ENCODE results near the gene KLF9.

Gene KLF9

GRCh38 chr9:70413799-70414775 lies at the start of gene KLF9:
Gene KLF9, minus strand, starts transcription at chr9:70414657. Its CDS starts 1,294 bp downstream, at chr9:70413363.
- peak; percentile 94 for DNase-seq

- DNase-seq: no peak
Measured at GRCh38 chr9:70463877-70464276, 49.4 kb upstream of the KLF9 start.

DNA sequence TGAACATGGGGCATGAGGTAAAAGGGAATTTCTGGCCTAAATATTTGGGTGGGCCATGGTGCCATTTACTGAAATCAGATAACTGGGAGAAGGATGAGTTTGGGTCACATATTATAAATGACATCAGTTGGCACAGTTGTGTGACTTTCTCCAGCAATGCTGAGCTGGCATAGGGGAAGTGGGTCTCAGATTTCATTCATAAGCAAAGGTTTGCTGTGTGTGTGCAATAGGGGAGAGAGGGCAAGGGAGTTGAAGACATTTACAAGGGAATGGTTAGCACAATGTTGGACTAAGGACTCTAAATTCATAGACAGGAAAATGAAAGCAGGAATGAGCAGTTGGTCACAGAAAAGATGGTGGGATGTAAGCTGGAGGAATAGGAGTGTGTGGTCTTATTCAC lies 47.8 kb upstream of the KLF9 start:
- no peak for DNase-seq

DNA sequence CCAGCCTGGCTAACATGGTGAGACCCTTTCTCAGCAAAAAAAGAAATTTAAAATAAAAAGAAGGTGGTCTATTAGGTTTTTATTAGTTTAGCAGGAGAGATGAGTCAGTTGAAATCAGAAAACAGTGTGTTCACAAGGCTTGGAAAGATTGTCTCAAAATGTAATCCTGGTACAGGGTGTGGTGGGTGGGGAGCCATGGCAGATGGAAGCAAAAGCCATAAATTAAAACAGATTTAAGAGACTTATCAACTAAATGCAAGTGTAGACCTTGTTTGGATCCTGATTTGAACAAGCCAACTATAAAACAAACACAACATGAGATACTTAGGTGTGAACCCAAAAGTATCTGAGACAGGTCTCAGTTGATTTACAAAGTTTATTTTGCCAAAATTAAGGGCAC lies 42.8 kb upstream of the KLF9 start:
- DNase-seq: no peak

DNA sequence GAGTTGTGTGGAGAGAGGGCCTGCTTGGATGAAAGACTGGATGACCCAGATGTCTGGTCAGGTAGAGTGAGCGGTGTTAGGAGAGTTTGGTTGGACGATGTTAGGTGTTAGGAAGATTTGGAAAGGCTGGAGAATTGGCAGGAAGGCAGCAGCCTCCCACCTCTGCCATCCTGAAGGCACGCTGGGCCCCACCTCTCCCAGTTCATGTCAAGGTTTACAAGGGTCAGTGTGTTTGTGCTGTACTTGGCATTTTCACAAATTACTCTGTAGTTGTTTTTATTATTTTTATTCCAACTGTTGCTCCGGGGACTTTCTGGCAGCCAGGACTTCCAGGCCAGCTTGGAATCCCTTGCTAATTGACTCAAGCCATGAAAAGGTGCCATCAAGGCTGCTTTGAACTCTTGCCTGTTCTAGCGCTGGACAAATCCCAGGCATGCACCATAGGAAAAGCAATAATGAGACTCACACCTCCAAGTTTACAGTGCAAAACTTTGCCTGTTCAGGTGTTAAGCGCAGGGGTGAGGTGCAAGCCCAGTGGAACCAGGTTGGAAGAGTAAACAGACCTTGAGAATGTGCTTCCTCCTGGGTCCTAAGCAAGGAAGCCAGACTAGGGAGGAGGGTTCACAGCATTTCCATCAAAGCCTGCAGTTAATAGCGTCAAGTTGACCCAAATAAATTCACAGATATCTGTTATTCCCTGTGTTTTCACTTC lies 41.7 kb upstream of the KLF9 start:
- no peak for DNase-seq

GRCh38 chr9:70452365-70452764 lies 37.9 kb upstream of the KLF9 start:
- no peak for DNase-seq

- no peak for DNase-seq
Measured at GRCh38 chr9:70451765-70452164, 37.3 kb upstream of the KLF9 start.

GRCh38 chr9:70450738-70451137 lies 36.3 kb upstream of the KLF9 start:
- no peak for DNase-seq

DNA sequence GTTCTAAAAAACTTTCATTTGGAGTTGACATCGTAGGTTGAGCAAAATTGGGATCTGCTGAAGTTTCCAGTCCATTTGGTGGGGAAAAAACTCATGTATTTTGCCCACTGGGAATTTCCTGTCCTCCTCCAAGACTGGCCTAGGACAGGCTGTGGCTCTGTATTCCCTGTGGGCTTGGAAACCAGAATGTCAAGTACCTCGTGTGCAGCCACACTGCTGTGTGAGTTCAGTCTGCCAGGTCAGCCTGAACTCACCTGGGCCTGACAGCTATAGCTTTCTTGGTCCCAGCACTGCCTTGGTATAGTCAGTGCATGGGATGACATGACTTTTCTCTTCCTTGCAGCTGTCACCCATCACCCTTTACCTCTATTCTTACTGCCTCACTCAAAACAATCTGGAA lies 35.0 kb upstream of the KLF9 start:
- DNase-seq: no peak

- no peak for DNase-seq
Measured at GRCh38 chr9:70448919-70449318, 34.5 kb upstream of the KLF9 start.

- no peak for DNase-seq
Measured at GRCh38 chr9:70444904-70445303, 30.4 kb upstream of the KLF9 start.

DNA sequence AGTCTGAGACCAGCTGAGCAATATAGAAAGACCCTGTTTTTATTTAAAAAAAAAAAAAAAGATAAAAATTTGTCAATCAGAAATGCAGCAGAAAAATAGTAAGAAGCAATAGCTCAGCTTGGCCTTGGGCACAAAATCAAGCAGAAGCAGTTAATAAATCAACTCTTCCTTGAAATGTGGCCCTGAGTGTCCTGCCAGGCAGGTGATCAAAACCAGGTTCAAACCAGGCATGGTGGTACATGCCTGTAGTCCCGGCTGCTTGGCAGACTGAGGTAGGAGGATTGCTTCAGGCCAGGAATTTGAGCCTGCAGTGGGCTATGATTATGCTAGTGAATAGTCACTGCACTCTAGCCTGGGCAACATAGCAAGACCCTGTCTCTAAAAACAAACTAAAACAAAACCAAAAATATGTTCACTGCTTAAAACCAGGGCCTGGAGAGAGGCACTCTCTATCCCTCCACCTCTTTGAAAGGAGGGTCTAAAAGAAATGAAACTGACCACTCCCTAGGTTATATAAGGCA lies 27.9 kb upstream of the KLF9 start:
- no peak for DNase-seq

DNA sequence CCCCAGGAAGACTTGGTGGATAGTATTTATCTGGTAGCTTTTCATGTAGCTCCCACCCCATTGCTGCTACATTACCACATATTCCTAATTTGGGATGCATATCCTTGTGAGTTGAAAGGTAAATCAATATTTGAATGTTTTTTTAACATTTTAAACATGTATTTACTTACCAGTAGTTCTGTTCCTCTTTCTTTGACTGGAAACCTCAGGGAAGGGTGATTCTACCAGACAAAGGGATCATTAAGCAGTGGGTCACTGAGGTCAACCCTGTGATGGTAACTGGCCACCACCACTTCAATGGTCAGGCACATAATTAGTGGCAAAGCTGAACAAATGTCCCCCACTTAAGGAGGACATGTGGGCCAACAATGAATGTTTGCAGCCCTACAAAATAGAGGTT lies 27.2 kb upstream of the KLF9 start:
- peak; percentile 15 for DNase-seq

DNA sequence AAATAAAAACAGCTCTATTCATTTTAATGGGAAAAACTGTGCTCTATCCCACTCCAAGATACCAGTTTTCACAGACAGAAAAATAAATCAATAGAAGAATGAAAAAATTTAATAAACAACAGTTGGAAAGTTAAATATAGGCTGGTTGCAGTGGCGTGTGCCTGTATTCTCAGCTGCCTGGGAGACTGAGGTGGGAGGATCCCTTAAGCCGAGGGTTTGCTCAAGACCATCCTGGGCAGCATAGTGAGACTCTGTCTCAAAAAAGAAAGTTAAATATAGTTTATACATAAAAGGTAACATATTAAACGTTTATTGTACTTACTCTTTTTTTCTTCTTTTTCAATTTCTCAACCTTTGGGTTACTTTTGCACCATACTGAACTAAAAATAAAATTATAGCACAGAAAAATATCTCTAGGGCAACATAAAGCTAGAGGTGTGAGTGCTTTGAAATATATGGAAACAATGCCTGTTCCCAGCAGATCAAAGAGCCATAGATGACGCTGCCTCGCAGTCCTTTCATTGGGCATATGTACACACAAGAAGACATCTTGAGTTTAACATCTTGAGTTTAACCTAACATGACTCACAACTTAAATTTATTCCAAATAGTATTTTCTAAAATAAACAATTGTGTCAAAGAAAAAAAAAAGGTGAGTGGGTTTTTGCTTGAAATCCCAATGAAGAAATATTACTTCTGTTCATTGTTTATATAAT lies 25.7 kb upstream of the KLF9 start:
- DNase-seq: no peak

- no peak for DNase-seq
Measured at GRCh38 chr9:70438341-70438928, 24.0 kb upstream of the KLF9 start.

GRCh38 chr9:70435948-70436347 lies 21.5 kb upstream of the KLF9 start:
- peak; percentile 55 for DNase-seq

DNA sequence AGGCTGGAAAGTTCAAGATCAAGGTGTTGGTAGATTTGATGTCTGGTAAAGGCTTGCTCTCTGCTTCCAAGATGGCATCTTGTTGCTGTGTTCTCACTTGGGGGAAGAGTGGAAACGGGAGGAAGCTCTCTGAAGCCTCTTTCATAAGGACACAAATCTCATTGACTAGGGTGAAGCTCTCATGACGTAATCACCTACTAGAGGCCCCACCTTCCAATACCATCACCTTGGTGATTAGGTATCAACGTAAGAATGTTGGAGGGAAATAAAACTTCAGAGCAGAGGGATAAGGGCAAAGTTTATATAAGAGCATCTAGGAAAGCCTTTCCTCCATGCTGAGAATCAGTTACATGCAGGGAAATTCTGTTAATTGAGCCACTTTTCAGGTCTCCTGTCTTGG lies 15.4 kb upstream of the KLF9 start:
- no peak for DNase-seq

DNA sequence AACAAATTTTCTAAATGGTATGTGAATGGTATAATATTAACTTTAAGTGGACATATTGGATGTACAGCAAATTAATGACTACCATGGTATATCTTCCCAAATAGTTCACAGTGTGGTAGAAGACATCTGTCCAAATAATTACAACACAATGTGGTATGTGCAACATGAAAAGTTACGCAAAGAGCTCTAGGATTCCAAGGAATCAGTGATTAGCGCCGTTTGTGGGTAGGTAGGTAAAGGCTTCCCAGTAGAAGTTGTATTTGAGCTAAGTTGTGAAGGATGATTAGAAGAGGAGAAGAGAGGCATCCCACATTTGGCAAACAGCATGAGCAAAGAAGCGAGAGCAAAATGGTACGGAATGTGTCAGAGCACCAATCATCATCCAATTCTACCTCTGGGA lies 14.3 kb upstream of the KLF9 start:
- no peak for DNase-seq

DNA sequence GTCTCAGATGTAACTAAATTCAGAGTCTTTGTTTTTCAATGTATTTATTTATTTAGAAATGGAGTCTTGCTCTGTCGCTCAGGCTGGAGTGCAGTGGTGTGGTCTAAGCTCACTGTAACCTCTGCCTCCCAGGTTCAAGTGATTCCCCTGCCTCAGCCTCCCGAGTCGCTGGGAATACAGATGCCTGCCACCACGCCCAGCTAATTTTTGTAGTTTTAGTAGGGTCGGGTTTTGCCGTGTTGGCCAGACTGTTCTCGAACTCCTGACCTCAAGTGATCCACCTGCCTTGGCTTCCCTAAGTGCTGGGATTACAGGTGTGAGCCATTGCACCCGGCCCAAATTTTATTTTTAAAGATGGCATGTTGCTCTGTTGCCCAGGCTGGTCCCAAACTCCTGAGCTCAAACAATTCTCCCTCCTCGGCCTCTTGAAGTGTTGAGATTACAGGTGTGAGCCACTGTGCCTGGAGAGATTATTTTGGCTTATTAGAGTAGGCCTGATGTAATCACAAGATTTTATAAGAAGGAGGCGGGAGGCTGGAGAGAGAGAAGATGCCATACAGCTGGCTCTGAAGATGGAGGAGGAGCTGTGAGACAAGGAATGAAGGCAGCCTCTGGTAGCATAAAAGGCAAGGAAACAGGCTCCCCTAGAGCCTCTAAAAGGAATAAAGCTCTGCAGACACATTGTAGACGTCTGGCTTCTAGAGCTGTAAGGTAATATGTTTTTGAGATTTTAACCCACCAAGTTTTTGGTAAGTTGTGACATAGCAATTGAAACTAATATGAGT lies 12.9 kb upstream of the KLF9 start:
- DNase-seq: no peak

DNA sequence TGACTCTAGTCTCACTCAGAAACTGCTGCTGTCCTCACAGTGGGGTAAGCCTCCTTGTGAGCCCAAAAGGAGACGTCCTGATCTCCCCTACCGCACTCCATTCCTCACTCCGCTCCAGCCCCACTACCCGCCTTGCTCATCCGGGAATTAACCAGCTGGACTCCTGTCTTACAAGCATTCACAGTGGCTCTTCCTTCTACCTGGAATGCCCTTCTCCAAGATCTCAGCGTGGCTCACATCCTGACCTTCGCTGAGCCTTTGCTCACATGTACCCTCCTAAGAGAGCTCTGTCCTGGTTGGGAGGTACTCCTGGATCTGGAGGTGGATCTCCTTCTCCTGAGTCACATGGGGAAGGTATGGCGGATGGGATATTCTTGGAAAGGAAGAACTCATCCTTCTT lies 10.7 kb upstream of the KLF9 start:
- no peak for DNase-seq

DNA sequence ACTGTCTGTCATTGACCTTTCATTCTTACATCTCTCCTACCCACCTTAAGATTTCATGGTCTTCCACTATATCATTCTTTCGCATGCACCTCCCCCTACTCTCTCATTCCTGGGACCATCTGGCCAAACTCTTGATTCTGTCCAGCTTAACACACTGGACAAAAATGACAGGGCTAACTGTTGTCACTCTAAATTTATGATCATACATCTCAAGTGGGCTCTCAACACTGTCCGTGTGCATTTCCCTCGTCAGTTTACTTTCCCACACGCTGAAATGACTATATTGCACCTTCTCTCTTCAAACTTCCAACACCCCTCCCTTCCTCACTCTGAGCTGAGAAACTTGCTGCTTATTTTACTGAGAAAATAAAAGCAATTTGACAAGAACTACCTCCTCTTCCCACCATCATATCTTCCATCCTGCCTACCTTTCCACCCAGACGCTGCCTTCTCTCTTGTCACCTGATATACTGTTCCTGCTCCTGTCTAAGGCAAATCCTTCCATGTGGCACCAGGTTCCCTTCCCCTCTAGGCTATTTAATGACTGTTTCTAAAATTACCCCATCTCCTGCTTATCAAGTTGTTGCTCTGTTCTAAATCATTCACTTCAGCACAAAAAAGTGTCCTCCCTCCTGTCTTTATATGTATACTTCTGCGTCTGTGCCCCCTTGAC lies 8.1 kb upstream of the KLF9 start:
- DNase-seq: no peak

Data from eye (tissue), 1 donor.